ENCODE results near the gene CNPY2.

The CNPY2 gene

DNA sequence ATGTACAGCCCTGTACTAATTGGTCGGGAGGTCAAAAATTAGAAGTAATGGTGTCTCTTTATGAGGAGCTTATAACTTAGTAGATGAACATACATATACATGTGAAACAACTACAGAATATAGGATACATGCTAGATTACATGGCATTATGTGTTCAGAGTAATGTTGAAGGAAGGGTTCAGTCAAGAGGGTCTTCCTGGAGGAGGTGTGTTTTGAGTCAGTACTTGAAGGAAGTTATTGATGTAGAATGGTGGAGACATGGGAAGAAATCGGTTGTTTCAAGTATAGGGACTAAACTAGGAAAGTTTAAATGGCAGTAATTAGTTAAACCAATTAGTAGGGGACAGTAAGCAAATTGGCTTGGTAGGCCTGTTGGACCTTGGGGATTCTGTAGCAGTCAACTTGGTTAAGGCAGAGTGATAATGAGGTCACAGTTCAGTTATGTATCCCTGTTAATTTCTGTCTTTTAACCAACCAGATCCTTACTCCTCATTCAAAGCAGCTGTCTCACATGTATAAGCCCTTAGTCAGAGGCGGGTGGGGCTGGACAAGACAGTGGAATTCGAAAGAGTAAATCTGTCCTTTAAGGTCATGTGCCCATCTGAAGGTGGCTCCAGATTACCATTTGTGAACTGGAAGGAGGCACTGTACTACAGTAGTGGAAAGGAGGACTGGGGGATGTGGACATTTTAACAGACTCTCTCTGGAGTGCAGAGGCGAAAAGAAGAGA lies 54.1 kb downstream of the CNPY2 start:
- POLR2A ChIA-PET, result interaction anchor here (1.1 kb wide), 1 partner anchor 9 kb away, joined by 3 read pairs; no protein-coding TSS in a partner anchor
- Histone ChIP-seq H3K27me3 (replicated peaks in 2 of 5; ENCODE audit: control insufficient read depth in 4 of 5, insufficient read depth in 5 of 5, low read length in 4 of 5) (no peaks in the 10 kb centered on the region), H3K27ac (ENCODE audit: insufficient read depth in 1 of 2, low read depth in 1 of 2, low read length in 2 of 2, poor library complexity in 1 of 2, severe bottlenecking in 2 of 2) (no peak overlapping the region), H3K36me3 (ENCODE audit: control insufficient read depth in 4 of 4, insufficient read depth in 4 of 4, low read length in 3 of 4) (no peaks in the 10 kb centered on the region), H3K9me3 (ENCODE audit: control extremely low read depth in 1 of 5, control insufficient read depth in 4 of 5, insufficient read depth in 2 of 5, low read depth in 1 of 5, low read length in 4 of 5) (no peaks in the 10 kb centered on the region), H3K4me3 (ENCODE audit: control insufficient read depth in 1 of 7, extremely low read depth in 1 of 7, insufficient read depth in 4 of 7, low read depth in 2 of 7, low read length in 6 of 7) (no peak overlapping the region), H3K4me1 (ENCODE audit: control extremely low read depth in 1 of 4, control insufficient read depth in 4 of 4, insufficient read depth in 4 of 4, low read length in 3 of 4) (peaks cover 0 to 23% (median 20%) of the 10 kb centered on the region in 4 experiments)
- WGBS (ENCODE audit: insufficient coverage), result 95% methylated on average over 3 of the region's 5 CpGs
- CTCF ChIA-PET, result interaction anchor here (0.6 to 1.3 kb wide), 3 partner anchors 17 to 200 kb away, joined by 3 read pairs; no protein-coding TSS in a partner anchor
- no peak for DNase-seq

DNA sequence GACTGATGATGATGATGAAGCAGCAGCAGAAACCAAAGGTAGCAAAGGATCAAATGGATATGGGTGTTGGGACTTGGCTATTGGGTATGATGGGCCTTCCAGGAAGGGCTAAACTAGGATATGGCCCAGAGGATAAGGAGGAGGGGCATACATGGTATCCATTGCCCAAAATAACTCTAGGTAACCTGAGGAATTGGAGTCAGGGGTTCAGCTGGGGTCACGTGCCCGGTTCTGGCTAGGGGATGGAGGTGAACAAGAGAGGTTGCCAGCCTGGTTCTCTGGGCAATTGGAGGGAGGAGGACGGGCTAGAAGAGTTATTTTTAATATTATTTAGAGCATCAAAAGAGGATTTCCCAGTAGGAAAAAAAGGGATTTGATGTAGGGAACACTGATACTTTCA lies 54.9 kb downstream of the CNPY2 start:
- no peak overlapping the region for H3K4me3 ChIP-seq (ENCODE audit: control insufficient read depth in 1 of 7, extremely low read depth in 1 of 7, insufficient read depth in 4 of 7, low read depth in 2 of 7, low read length in 6 of 7)
- WGBS (ENCODE audit: insufficient coverage), result 90% methylated on average over 2 of the region's 3 CpGs
- no peak overlapping the region for H3K27ac ChIP-seq (ENCODE audit: insufficient read depth in 1 of 2, low read depth in 1 of 2, low read length in 2 of 2, poor library complexity in 1 of 2, severe bottlenecking in 2 of 2)
- no peaks in the 10 kb centered on the region for H3K27me3 ChIP-seq (replicated peaks in 2 of 5; ENCODE audit: control insufficient read depth in 4 of 5, insufficient read depth in 5 of 5, low read length in 4 of 5)
- POLR2A ChIA-PET, result interaction anchor here (1.1 kb wide), 1 partner anchor 10 kb away, joined by 3 read pairs; no protein-coding TSS in a partner anchor
- CTCF ChIA-PET, result interaction anchor here (1.0 to 1.3 kb wide), 2 partner anchors 18 to 201 kb away, joined by 3 read pairs; no protein-coding TSS in a partner anchor
- no peaks in the 10 kb centered on the region for H3K9me3 ChIP-seq (ENCODE audit: control extremely low read depth in 1 of 5, control insufficient read depth in 4 of 5, insufficient read depth in 2 of 5, low read depth in 1 of 5, low read length in 4 of 5)
- H3K36me3 ChIP-seq (ENCODE audit: control insufficient read depth in 4 of 4, insufficient read depth in 4 of 4, low read length in 3 of 4), result peaks cover 0 to 3% (median under 1%) of the 10 kb centered on the region in 4 experiments
- no peak for DNase-seq
- peaks cover 0 to 19% (median 15%) of the 10 kb centered on the region in 4 experiments for H3K4me1 ChIP-seq (ENCODE audit: control extremely low read depth in 1 of 4, control insufficient read depth in 4 of 4, insufficient read depth in 4 of 4, low read length in 3 of 4)

GRCh38 chr12:56260380-56260779 lies 55.4 kb downstream of the CNPY2 start:
- WGBS (ENCODE audit: insufficient coverage), result 100% methylated on average over 4 of the region's 8 CpGs
- ChIA-PET POLR2A (interaction anchor here (1.1 kb wide), 1 partner anchor 10 kb away, joined by 3 read pairs; no protein-coding TSS in a partner anchor), CTCF (interaction anchor here (1.3 kb wide), 1 partner anchor 201 kb away, joined by 3 read pairs; no protein-coding TSS in a partner anchor)
- no peak overlapping the region for H3K27ac ChIP-seq (ENCODE audit: insufficient read depth in 1 of 2, low read depth in 1 of 2, low read length in 2 of 2, poor library complexity in 1 of 2, severe bottlenecking in 2 of 2)
- H3K9me3 ChIP-seq (ENCODE audit: control extremely low read depth in 1 of 5, control insufficient read depth in 4 of 5, insufficient read depth in 2 of 5, low read depth in 1 of 5, low read length in 4 of 5), result no peaks in the 10 kb centered on the region
- H3K4me1 ChIP-seq (ENCODE audit: control extremely low read depth in 1 of 4, control insufficient read depth in 4 of 4, insufficient read depth in 4 of 4, low read length in 3 of 4), result peaks cover 0 to 19% (median 15%) of the 10 kb centered on the region in 4 experiments
- peaks cover 0 to 8% (median 5%) of the 10 kb centered on the region in 4 experiments for H3K36me3 ChIP-seq (ENCODE audit: control insufficient read depth in 4 of 4, insufficient read depth in 4 of 4, low read length in 3 of 4)
- no peak for DNase-seq
- no peaks in the 10 kb centered on the region for H3K27me3 ChIP-seq (replicated peaks in 2 of 5; ENCODE audit: control insufficient read depth in 4 of 5, insufficient read depth in 5 of 5, low read length in 4 of 5)
- no peak overlapping the region for H3K4me3 ChIP-seq (ENCODE audit: control insufficient read depth in 1 of 7, extremely low read depth in 1 of 7, insufficient read depth in 4 of 7, low read depth in 2 of 7, low read length in 6 of 7)

Data from common myeloid progenitor, CD34-positive (primary cell).